Middle frontal gyrus (tissue), 1 donor: Measurements from ENCODE around the gene RNF130.

Experiments
- DNase-seq: peaks from one replicate; pipeline ENCODE4 v3.0.0-alpha.2; 2015; ENCODE audit warnings: low spot score; ENCODE audit errors: extremely low spot score

Gene RNF130

GRCh38 chr5:180071531-180072255 lies at the start of gene RNF130:
TSS of gene RNF130 (minus strand) at chr5:180071759. CDS start at chr5:180071702, 57 bp downstream.
- peak; percentile 85 for DNase-seq

GRCh38 chr5:180120237-180121101 lies 48.9 kb upstream of the RNF130 start:
- DNase-seq: no peak

GRCh38 chr5:180119903-180120236 lies 48.3 kb upstream of the RNF130 start:
- no peak for DNase-seq

GRCh38 chr5:180119031-180119902 lies 47.7 kb upstream of the RNF130 start:
- DNase-seq: no peak

GRCh38 chr5:180118391-180118791 lies 46.8 kb upstream of the RNF130 start:
- DNase-seq: no peak

- no peak for DNase-seq
Measured at GRCh38 chr5:180117000-180117725, 45.6 kb upstream of the RNF130 start.

- DNase-seq: no peak
Measured at GRCh38 chr5:180116077-180116999, 44.8 kb upstream of the RNF130 start.

- DNase-seq: no peak
Measured at GRCh38 chr5:180115326-180116076, 43.9 kb upstream of the RNF130 start.

- DNase-seq: no peak
Measured at GRCh38 chr5:180114304-180115003, 42.9 kb upstream of the RNF130 start.

GRCh38 chr5:180113660-180114303 lies 42.2 kb upstream of the RNF130 start:
- DNase-seq: no peak

GRCh38 chr5:180112181-180112861 lies 40.8 kb upstream of the RNF130 start:
- DNase-seq: no peak

- no peak for DNase-seq
Measured at GRCh38 chr5:180111273-180112002, 39.9 kb upstream of the RNF130 start.

- DNase-seq: no peak
Measured at GRCh38 chr5:180109920-180110319, 38.4 kb upstream of the RNF130 start.

- DNase-seq: no peak
Measured at GRCh38 chr5:180107005-180107404, 35.4 kb upstream of the RNF130 start.

GRCh38 chr5:180105827-180106312 lies 34.3 kb upstream of the RNF130 start:
- no peak for DNase-seq

GRCh38 chr5:180104168-180104530 lies 32.6 kb upstream of the RNF130 start:
- no peak for DNase-seq
